HG02588 (cell line): ENCODE measurements around the gene P2RY12.

Experiments used
- ATAC-seq: cut with Tn5 transposase; IDR thresholded peaks from one replicate; pipeline ENCODE4 v1.9.1; 2021; ENCODE audit warnings: mild to moderate bottlenecking, moderate library complexity; ENCODE audit not compliant: unreplicated experiment

Gene P2RY12

GRCh38 chr3:151307583-151308488 is 76.7 kb downstream of the P2RY12 start:
- no peak for ATAC-seq

- no peak for ATAC-seq
These were observed 77.4 kb downstream of the P2RY12 start for GRCh38 chr3:151307131-151307530.

GRCh38 chr3:151306168-151306810 is 78.3 kb downstream of the P2RY12 start:
- ATAC-seq: no peak

- ATAC-seq: no peak
These were observed 78.8 kb downstream of the P2RY12 start for GRCh38 chr3:151305775-151306151.

GRCh38 chr3:151305060-151305774 is 79.3 kb downstream of the P2RY12 start:
- no peak for ATAC-seq

GRCh38 chr3:151303751-151304150 is 80.8 kb downstream of the P2RY12 start:
- ATAC-seq: no peak

- ATAC-seq: no peak
These were observed 82.8 kb downstream of the P2RY12 start for GRCh38 chr3:151301787-151302186.

GRCh38 chr3:151300539-151300938 is 84.0 kb downstream of the P2RY12 start:
- no peak for ATAC-seq

- no peak for ATAC-seq
These were observed 85.5 kb downstream of the P2RY12 start for GRCh38 chr3:151299006-151299405.

GRCh38 chr3:151297429-151297828 is 87.1 kb downstream of the P2RY12 start:
- ATAC-seq: no peak

- ATAC-seq: no peak
These were observed 88.3 kb downstream of the P2RY12 start for GRCh38 chr3:151296226-151296625.

GRCh38 chr3:151293127-151293526 is 91.4 kb downstream of the P2RY12 start:
- ATAC-seq: no peak

- no peak for ATAC-seq
These were observed 93.9 kb downstream of the P2RY12 start for GRCh38 chr3:151290673-151291072.

- no peak for ATAC-seq
These were observed 95.1 kb downstream of the P2RY12 start for GRCh38 chr3:151289445-151289844.
